ENCODE results near the gene CTIF. TPM values are rescaled to one million over a fixed set of nuclear protein-coding genes. Genes with fewer than 3 reads are reported as not detected.

CTIF gene
- total and polyA plus RNA-seq, 4 donors, result 12.2 to 45.7 (median 32.6) TPM

DNA sequence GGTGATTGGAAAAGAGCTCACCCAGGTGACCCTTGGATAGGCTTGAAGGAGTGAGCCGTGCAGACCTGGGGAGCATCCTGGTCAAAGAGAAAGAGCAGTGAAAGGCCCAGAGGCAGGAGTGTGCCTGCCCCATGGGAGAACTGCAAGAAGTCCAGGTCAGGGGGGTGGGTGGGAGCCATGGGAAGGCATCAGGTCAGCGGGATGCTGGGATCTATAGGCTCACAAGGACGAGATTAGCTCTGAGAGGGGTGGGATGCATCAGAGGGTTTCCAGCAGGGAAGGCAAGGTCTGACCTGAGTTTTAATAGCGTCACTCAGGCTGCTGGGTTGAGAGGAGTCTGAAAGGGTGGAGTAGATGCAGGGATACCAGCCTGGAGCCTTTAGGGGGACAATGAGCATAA, 253.3 kb downstream of the CTIF start:
- 97% methylated on average over 4 of the region's 4 CpGs for WGBS, 2 donors
- Histone ChIP-seq H3K9ac (ENCODE audit: insufficient read depth in 1 of 2, low read length in 2 of 2) (no peak overlapping the region), H3K36me3 (ENCODE audit: control insufficient read depth in 4 of 4, insufficient read depth in 4 of 4, low read length in 4 of 4) (peaks cover 0 to 12% (median 3%) of the 10 kb centered on the region in 4 donors), H3K9me3 (ENCODE audit: control insufficient read depth in 4 of 4, insufficient read depth in 3 of 4, low read length in 3 of 4) (no peaks in the 10 kb centered on the region), H3K4me3 (no peak overlapping the region), H3K4me1 (ENCODE audit: control insufficient read depth in 5 of 5, insufficient read depth in 5 of 5, low read length in 5 of 5) (peaks cover 0 to 20% (median 10%) of the 10 kb centered on the region in 5 donors), H3K27ac (ENCODE audit: low read depth in 1 of 2, low read length in 1 of 2) (no peak overlapping the region), H3K27me3 (ENCODE audit: control insufficient read depth in 3 of 3, insufficient read depth in 3 of 3, low read length in 2 of 3) (no peaks in the 10 kb centered on the region)
- peak in 1 of 3 donors; percentile 6 for DNase-seq
- TF ChIP-seq, protein P1, sequence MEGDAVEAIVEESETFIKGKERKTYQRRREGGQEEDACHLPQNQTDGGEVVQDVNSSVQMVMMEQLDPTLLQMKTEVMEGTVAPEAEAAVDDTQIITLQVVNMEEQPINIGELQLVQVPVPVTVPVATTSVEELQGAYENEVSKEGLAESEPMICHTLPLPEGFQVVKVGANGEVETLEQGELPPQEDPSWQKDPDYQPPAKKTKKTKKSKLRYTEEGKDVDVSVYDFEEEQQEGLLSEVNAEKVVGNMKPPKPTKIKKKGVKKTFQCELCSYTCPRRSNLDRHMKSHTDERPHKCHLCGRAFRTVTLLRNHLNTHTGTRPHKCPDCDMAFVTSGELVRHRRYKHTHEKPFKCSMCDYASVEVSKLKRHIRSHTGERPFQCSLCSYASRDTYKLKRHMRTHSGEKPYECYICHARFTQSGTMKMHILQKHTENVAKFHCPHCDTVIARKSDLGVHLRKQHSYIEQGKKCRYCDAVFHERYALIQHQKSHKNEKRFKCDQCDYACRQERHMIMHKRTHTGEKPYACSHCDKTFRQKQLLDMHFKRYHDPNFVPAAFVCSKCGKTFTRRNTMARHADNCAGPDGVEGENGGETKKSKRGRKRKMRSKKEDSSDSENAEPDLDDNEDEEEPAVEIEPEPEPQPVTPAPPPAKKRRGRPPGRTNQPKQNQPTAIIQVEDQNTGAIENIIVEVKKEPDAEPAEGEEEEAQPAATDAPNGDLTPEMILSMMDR (IDR thresholded peaks at IDR 0.05; ENCODE audit: control extremely low read depth, extremely low read depth), result no peak
- no peak for ATAC-seq (ENCODE audit: insufficient read depth, low FRiP score)

DNA sequence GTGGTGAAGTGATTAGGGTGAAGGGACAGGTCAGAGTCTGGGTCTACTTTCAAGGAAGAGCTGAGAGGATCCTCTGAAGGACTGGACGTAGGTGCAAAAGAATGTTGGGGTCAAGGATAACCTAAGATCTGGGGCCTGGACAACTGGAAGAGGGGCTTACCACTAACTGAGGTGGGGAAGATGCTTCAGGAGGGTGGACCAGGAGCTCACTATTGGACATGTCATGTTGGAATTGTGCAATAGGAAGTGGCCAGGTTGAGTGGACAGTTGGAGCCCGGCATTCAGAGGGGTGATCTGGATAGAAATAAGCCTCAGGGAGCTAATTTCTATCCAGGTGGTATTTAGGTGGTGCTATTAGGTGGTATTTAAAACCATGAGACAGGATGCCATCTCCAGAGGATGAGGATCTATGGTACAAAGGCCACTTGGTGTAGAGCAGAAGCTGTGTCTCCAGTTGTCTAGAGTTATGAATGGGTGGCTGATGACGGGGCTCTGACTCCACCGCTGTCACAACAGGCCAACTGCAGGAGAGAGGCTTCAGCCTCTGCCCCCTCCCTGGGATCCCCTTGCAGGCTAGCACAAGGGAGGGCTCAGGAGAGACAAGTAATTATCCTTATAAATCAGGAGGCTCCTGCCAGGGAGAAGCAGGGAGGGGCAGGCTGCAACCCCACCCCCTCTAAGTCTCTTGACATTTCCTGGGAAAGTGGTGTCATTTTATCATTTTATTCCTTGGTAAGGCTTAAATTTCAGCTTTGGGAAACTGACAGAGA, 254.0 kb downstream of the CTIF start:
- peaks cover 0 to 12% (median 3%) of the 10 kb centered on the region in 4 donors for H3K36me3 ChIP-seq (ENCODE audit: control insufficient read depth in 4 of 4, insufficient read depth in 4 of 4, low read length in 4 of 4)
- H3K9ac ChIP-seq (ENCODE audit: insufficient read depth in 1 of 2, low read length in 2 of 2), result no peak overlapping the region
- no peak overlapping the region for H3K4me3 ChIP-seq
- no peaks in the 10 kb centered on the region for H3K27me3 ChIP-seq (ENCODE audit: control insufficient read depth in 3 of 3, insufficient read depth in 3 of 3, low read length in 2 of 3)
- H3K27ac ChIP-seq (ENCODE audit: low read depth in 1 of 2, low read length in 1 of 2), result no peak overlapping the region
- no peak for ATAC-seq (ENCODE audit: insufficient read depth, low FRiP score)
- peak in 1 of 3 donors; percentile 9 for DNase-seq
- H3K9me3 ChIP-seq (ENCODE audit: control insufficient read depth in 4 of 4, insufficient read depth in 3 of 4, low read length in 3 of 4), result no peaks in the 10 kb centered on the region
- TF ChIP-seq, protein P1 (IDR thresholded peaks at IDR 0.05; ENCODE audit: control extremely low read depth, extremely low read depth), result no peak
- peaks cover 0 to 20% (median 10%) of the 10 kb centered on the region in 5 donors for H3K4me1 ChIP-seq (ENCODE audit: control insufficient read depth in 5 of 5, insufficient read depth in 5 of 5, low read length in 5 of 5)
- WGBS, 2 donors, result 89 to 95% methylated on average over 4 of the region's 4 CpGs

DNA sequence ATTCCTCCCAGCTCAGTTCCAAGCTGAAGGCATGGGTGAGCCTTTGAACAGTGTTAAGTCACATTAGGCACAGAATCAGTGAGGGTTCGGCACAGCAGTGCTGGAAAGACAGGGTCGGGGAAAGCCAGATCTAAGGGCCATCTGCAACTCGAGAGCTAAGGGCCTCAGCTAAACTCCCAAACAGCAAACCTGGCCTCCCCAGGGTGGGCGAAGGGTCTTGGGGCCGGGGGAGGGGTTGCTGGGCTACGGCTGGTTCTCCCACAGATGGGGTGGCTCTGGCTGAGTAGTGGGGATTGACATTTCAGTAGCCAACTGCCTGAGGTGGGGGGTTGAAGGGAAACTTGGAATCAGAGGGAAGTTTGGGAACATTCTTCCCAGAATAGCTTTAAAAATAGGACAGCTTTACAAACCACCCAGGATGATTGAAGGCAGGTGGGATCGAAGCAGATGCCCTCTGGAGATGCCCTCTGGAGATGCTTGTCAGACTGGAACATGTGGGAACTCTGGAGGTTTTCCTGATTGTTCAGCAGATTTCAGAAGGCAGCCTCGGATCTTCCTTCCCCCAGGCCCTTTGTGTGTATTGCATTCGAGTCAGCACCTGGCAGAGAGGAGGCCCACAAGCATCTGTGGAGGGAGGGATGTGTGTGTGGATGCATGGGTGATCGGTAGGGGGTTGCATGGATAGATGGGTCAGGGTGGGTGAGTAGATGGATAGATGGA, 255.6 kb downstream of the CTIF start:
- Histone ChIP-seq H3K9me3 (ENCODE audit: control insufficient read depth in 4 of 4, insufficient read depth in 3 of 4, low read length in 3 of 4) (no peaks in the 10 kb centered on the region), H3K9ac (ENCODE audit: insufficient read depth in 1 of 2, low read length in 2 of 2) (no peak overlapping the region), H3K36me3 (ENCODE audit: control insufficient read depth in 4 of 4, insufficient read depth in 4 of 4, low read length in 4 of 4) (peaks cover 0 to 6% (median 2%) of the 10 kb centered on the region in 4 donors), H3K4me3 (no peak overlapping the region), H3K4me1 (ENCODE audit: control insufficient read depth in 5 of 5, insufficient read depth in 5 of 5, low read length in 5 of 5) (peaks cover 2 to 20% (median 10%) of the 10 kb centered on the region in 5 donors), H3K27ac (ENCODE audit: low read depth in 1 of 2, low read length in 1 of 2) (no peak overlapping the region), H3K27me3 (ENCODE audit: control insufficient read depth in 3 of 3, insufficient read depth in 3 of 3, low read length in 2 of 3) (no peaks in the 10 kb centered on the region)
- ATAC-seq (ENCODE audit: insufficient read depth, low FRiP score), result no peak
- TF ChIP-seq, protein P1 (IDR thresholded peaks at IDR 0.05; ENCODE audit: control extremely low read depth, extremely low read depth), result no peak
- DNase-seq, result peak in 1 of 3 donors; percentile 8
- 94 to 95% methylated on average over 10 of the region's 10 CpGs for WGBS, 2 donors
